Measurements from ENCODE around the gene RNF8.

DNA sequence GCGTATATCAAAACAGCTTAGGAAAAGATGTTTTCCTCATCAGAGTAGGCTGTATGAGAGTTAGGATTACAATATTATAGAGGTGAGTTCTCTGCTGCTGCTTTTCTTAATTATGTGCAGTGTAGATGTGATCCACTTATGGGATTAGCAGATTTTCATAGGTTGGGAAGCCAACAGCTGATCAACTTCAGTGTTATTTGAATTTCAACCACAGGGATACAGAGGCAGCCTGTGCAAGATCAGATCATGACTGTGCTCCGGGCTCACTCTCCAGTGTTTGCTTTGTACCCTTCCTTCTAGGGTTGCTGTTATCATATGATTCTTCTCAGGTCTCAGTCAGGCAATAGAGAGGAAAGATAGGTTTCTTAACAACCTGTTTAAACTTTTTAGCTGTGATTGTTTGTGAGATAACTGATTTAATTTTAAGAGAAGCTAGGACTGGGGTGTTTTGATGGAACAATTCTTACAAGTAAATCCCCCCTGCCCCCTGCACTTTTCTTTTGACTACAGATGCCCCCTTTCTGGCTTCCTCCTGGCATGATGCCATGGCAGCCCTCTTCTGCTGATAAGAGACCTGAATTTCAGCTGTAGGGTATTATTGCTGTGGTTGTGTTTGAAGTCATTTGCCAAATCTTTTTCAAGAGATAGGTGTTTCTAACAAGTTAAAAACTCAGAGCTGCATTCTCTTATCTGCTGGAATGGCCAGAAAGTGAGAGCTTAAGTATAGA lies 8.5 kb downstream of the RNF8 start:
- TF ChIP-seq, protein P1, sequence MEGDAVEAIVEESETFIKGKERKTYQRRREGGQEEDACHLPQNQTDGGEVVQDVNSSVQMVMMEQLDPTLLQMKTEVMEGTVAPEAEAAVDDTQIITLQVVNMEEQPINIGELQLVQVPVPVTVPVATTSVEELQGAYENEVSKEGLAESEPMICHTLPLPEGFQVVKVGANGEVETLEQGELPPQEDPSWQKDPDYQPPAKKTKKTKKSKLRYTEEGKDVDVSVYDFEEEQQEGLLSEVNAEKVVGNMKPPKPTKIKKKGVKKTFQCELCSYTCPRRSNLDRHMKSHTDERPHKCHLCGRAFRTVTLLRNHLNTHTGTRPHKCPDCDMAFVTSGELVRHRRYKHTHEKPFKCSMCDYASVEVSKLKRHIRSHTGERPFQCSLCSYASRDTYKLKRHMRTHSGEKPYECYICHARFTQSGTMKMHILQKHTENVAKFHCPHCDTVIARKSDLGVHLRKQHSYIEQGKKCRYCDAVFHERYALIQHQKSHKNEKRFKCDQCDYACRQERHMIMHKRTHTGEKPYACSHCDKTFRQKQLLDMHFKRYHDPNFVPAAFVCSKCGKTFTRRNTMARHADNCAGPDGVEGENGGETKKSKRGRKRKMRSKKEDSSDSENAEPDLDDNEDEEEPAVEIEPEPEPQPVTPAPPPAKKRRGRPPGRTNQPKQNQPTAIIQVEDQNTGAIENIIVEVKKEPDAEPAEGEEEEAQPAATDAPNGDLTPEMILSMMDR (tag by site-specific recombination; IDR thresholded peaks at IDR 0.05): no peak
- no peak for TF ChIP-seq MEIS1 (CRISPR knock-in tag; IDR thresholded peaks at IDR 0.05; ENCODE audit: borderline replicate concordance)
- TF ChIP-seq ZFHX2 (tag by site-specific recombination; conservative IDR thresholded peaks at IDR 0.05): no peak
- TF ChIP-seq PRDM1 (tag by site-specific recombination; IDR thresholded peaks at IDR 0.05): no peak
- TF ChIP-seq YY1 (tag by site-specific recombination; IDR thresholded peaks at IDR 0.05): no peak
- TF ChIP-seq, protein P2, sequence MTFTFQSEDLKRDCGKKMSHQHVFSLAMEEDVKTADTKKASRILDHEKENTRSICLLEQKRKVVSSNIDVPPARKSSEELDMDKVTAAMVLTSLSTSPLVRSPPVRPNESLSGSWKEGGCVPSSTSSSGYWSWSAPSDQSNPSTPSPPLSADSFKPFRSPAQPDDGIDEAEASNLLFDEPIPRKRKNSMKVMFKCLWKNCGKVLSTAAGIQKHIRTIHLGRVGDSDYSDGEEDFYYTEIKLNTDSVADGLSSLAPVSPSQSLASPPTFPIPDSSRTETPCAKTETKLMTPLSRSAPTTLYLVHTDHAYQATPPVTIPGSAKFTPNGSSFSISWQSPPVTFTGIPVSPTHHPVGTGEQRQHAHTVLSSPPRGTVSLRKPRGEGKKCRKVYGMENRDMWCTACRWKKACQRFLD (tag by site-specific recombination; IDR thresholded peaks at IDR 0.05): no peak
- TF ChIP-seq ZBTB8A (tag by site-specific recombination; IDR thresholded peaks at IDR 0.05): no peak
- TF ChIP-seq ZBTB21 (tag by site-specific recombination; IDR thresholded peaks at IDR 0.05): no peak
- TF ChIP-seq KLF10 (tag by site-specific recombination; IDR thresholded peaks at IDR 0.05): no peak

All from HEK293 (cell line).